ENCODE results near the gene LGALS14. TPM values are rescaled to one million over a fixed set of nuclear protein-coding genes. Genes with fewer than 3 reads are reported as not detected.
"Not testable (repeated sequence)": the region's sequence is repeated elsewhere in the genome, so short reads cannot be mapped to it uniquely, and the experiment has no call there.

The LGALS14 gene
- total RNA-seq, 1 experiment from 2014 or later = not detected

GRCh38 chr19:39684267-39684666 is 20.0 kb upstream of the LGALS14 start:
- Histone ChIP-seq H3K36me3 (no peaks in the 10 kb centered on the region), H3K4me3 (no peak overlapping the region), H3K9me3 (no peaks in the 10 kb centered on the region), H3K27me3 (peaks cover 21% of the 10 kb centered on the region)
- DNase-seq = no peak

GRCh38 chr19:39686739-39687138 is 17.5 kb upstream of the LGALS14 start:
- peaks cover 31% of the 10 kb centered on the region for H3K27me3 ChIP-seq
- H3K36me3 ChIP-seq = no peaks in the 10 kb centered on the region
- H3K9me3 ChIP-seq = no peaks in the 10 kb centered on the region; the same call in 1 of the 2 replicates
- no peak for DNase-seq
- no peak overlapping the region for H3K4me3 ChIP-seq

GRCh38 chr19:39688637-39689036 is 15.6 kb upstream of the LGALS14 start:
- peaks cover 33% of the 10 kb centered on the region for H3K27me3 ChIP-seq

DNA sequence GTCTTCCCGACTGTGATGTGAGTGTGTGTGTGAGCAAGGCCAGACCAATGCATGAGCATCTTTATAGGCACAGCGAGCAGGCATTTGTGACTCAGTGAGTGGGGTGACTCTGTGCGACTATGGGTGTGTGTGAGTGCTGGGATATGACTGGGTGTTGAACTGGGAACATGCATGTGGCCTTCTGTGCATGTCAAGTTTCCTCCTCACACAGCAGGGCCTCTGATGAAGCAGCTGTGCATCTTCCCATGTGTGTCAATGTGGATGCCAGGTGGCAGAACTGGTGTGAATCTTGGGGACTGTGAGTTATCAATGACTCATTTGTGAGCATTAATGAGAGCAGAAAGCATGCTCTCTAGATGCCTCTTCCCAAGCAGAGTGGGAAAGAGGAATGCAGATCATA is 12.1 kb upstream of the LGALS14 start:
- Histone ChIP-seq H3K27me3 (peaks cover 32% of the 10 kb centered on the region), H3K36me3 (no peaks in the 10 kb centered on the region), H3K9me3 (no peaks in the 10 kb centered on the region; the same call in 1 of the 2 replicates), H3K4me3 (no peak overlapping the region)
- no peak for DNase-seq

More at GRCh38 chr19:39688637-39689036, 15.6 kb upstream of the LGALS14 start:
- not testable (repeated sequence) for H3K36me3 ChIP-seq, H3K4me3 ChIP-seq, DNase-seq, H3K9me3 ChIP-seq

- peaks cover 32% of the 10 kb centered on the region for H3K27me3 ChIP-seq
- no peaks in the 10 kb centered on the region; the same call in 1 of the 2 replicates for H3K9me3 ChIP-seq
- H3K36me3 ChIP-seq = no peaks in the 10 kb centered on the region
- no peak for DNase-seq
- H3K4me3 ChIP-seq = no peak overlapping the region
These were observed 11.5 kb upstream of the LGALS14 start for GRCh38 chr19:39692822-39693221.

DNA sequence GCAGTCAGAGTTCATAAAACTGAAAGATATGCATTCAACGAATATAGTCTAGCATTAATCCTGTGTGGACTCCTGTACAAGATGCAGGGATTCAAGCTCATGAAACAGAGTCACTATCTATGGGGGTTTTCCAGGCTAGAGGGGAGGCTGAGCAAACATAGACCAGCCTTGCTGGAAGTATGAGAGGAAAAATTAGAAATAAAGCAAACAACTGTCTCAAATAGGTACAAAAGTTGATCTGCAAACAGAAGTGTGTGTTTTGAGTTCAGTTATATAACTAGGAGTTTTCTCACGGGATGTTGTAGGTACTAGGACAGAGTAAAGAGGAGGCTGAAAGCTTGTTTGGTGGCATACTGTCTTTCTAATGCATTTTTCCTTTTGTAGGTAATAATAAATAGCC is 8.5 kb upstream of the LGALS14 start:
- DNase-seq = no peak
- no peaks in the 10 kb centered on the region for H3K9me3 ChIP-seq
- peaks cover 25% of the 10 kb centered on the region for H3K27me3 ChIP-seq
- no peaks in the 10 kb centered on the region for H3K36me3 ChIP-seq
- no peak overlapping the region for H3K4me3 ChIP-seq

- Histone ChIP-seq H3K4me3 (no peak overlapping the region), H3K36me3 (no peaks in the 10 kb centered on the region), H3K9me3 (no peaks in the 10 kb centered on the region), H3K27me3 (peaks cover 29% of the 10 kb centered on the region)
- no peak for DNase-seq
These were observed 7.9 kb upstream of the LGALS14 start for GRCh38 chr19:39696387-39696786.

- H3K27me3 ChIP-seq = peaks cover 29% of the 10 kb centered on the region
- no peaks in the 10 kb centered on the region for H3K9me3 ChIP-seq
- no peak overlapping the region for H3K4me3 ChIP-seq
- no peaks in the 10 kb centered on the region for H3K36me3 ChIP-seq
- no peak for DNase-seq
These were observed 5.7 kb upstream of the LGALS14 start for GRCh38 chr19:39698535-39698934.

- H3K4me3 ChIP-seq = no peak overlapping the region
- H3K36me3 ChIP-seq = no peaks in the 10 kb centered on the region
- no peak for DNase-seq
- peaks cover 17% of the 10 kb centered on the region for H3K27me3 ChIP-seq
- no peaks in the 10 kb centered on the region for H3K9me3 ChIP-seq
These were observed 3.0 kb upstream of the LGALS14 start for GRCh38 chr19:39701291-39701690.

GRCh38 chr19:39705578-39706188 is 1.4 kb downstream of the LGALS14 start:
- peaks cover 23% of the 10 kb centered on the region for H3K27me3 ChIP-seq
- H3K4me3 ChIP-seq = no peak overlapping the region
- no peaks in the 10 kb centered on the region for H3K36me3 ChIP-seq
- DNase-seq = no peak
- no peaks in the 10 kb centered on the region for H3K9me3 ChIP-seq

DNA sequence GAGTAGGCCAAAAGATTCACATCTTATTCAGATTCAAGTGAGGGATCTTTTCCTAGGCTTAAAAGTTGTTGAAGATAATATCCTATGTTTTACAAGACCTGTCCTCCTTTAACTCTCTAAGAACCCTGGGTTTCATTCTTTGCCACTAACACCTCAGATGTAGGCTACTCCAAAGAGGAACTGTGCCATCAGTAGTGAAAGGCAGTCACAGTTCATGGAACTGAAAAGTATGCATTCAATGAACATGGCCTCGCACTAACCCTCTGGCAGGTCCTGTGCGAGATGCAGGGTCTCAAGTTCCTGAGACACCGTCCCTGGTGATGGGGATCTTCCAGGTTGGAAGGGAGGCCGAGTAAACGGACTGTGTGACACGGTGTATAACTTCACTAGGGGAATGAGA is 4.3 kb downstream of the LGALS14 start:
- no peak for DNase-seq
- no peaks in the 10 kb centered on the region for H3K9me3 ChIP-seq
- no peak overlapping the region for H3K4me3 ChIP-seq
- H3K36me3 ChIP-seq = no peaks in the 10 kb centered on the region
- peaks cover 20% of the 10 kb centered on the region for H3K27me3 ChIP-seq

DNA sequence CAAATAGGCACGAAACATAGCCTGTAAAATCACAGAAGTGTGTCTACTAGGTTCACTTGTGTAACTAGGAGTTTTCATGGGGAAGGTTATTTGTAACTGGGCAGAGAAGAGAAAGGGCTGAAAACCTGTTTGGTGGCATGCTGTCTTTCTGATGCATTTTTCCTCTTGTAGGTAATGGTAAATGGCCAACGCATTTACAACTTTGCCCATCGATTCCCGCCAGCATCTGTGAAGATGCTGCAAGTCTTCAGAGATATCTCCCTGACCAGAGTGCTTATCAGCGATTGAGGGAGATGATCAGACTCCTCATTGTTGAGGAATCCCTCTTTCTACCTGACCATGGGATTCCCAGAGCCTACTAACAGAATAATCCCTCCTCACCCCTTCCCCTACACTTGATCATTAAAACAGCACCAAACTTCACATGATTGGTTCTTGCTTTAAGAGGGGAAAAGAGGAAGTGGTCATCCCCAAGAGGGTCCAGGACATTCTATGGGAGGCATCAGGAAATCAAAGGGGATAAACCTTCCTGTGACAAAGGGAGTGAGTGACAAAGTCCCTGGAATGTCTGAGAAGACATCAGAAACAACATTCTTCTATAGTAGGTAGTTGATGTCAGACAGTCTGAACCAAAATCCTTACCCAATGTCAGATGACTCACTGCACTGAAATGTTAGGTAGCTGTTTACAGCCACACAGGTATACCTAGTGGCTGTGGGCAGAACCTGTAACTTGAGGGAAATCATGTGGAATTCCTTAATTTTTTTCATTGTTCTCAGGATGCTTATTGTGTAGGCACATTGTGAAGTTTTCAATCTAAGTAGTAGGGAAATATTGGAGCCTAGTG is 5.0 kb downstream of the LGALS14 start:
- no peak overlapping the region for H3K4me3 ChIP-seq
- H3K9me3 ChIP-seq = peaks cover 2% of the 10 kb centered on the region; the same call in 1 of the 2 replicates
- DNase-seq = no peak
- H3K27me3 ChIP-seq = peaks cover 20% of the 10 kb centered on the region
- no peaks in the 10 kb centered on the region for H3K36me3 ChIP-seq

DNA sequence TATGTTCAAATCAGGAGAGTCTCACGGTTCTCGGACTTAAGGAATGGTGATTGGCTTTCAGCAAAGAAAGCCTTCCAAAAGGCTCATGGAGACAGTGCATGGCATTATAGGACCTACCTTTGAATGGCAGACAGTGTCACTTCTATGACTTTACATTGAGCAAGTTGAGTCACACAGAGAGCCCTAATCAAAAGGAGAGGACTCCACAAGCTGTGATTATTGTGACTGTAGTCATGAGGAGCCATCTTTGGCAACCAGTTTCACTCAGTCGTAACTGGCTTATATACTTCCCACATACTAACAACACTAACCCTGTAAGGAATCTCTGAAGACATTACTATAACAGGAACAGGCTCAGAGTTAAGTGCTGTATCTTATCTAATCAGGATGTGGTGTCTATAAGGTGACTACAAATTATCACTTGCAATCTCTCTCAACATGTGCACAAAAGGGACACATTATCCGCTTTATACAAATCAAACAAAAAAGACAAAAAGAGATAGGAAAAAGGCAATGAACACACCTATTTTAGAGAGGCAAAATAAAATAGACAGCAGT is 6.1 kb downstream of the LGALS14 start:
- H3K9me3 ChIP-seq = peaks cover 2% of the 10 kb centered on the region; the same call in 1 of the 2 replicates
- H3K36me3 ChIP-seq = no peaks in the 10 kb centered on the region
- no peak overlapping the region for H3K4me3 ChIP-seq
- peaks cover 20% of the 10 kb centered on the region for H3K27me3 ChIP-seq
- no peak for DNase-seq

DNA sequence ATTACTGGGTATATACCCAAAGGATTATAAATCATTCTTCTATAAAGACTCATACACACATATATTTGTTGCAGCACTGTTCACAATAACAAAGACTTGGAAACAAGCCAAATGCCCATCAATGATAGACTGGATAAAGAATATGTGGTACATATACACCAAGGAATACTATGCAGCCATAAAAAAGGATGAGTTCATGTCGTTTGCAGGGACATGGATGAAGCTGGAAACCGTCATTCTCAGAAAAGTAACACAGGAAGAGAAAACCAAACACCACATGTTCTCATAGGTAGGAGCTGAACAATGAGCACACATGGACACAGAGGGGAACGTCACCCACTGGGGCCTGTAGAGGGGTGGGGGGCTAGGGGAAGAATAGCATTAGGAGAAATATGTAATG is 15.9 kb downstream of the LGALS14 start:
- DNase-seq, H3K36me3 ChIP-seq, H3K4me3 ChIP-seq, H3K9me3 ChIP-seq, H3K27me3 ChIP-seq: not testable (repeated sequence)

- H3K27me3 ChIP-seq = peaks cover 14% of the 10 kb centered on the region; the same call in 1 of the 2 replicates
- H3K36me3 ChIP-seq = no peaks in the 10 kb centered on the region
- no peak for DNase-seq
- H3K9me3 ChIP-seq = no peaks in the 10 kb centered on the region
- H3K4me3 ChIP-seq = no peak overlapping the region
These were observed 21.7 kb downstream of the LGALS14 start for GRCh38 chr19:39725995-39726394.

- DNase-seq = no peak
- no peaks in the 10 kb centered on the region for H3K36me3 ChIP-seq
- no peak overlapping the region for H3K4me3 ChIP-seq
- H3K9me3 ChIP-seq = no peaks in the 10 kb centered on the region
- peaks cover 11% of the 10 kb centered on the region; the same call in 1 of the 2 replicates for H3K27me3 ChIP-seq
These were observed 23.0 kb downstream of the LGALS14 start for GRCh38 chr19:39727070-39727800.

- H3K9me3 ChIP-seq = no peaks in the 10 kb centered on the region
- no peaks in the 10 kb centered on the region for H3K36me3 ChIP-seq
- no peak for DNase-seq
- H3K4me3 ChIP-seq = no peak overlapping the region
- H3K27me3 ChIP-seq = peaks cover 11% of the 10 kb centered on the region; the same call in 1 of the 2 replicates
These were observed 23.8 kb downstream of the LGALS14 start for GRCh38 chr19:39728040-39728439.

Data from MG63 (cell line).